PC-9 (cell line): ENCODE measurements around the gene DOCK2. TPM values are rescaled to one million over a fixed set of nuclear protein-coding genes. Genes with fewer than 3 reads are reported as not detected.

Experiments used
- BruUV-seq: library from RNA; stranded (reverse); fragments of 400-500 nt; replicated peaks from 2 replicates; lab custom pipeline; 2021; lab: Mats Ljungman, UMichigan
- CTCF ChIA-PET: fragments of 300-600 bp; sonication (Branson Sonifier 250); formaldehyde crosslinking; loops from one replicate; lab custom pipeline; 2022; ENCODE audit warnings: antibody characterized with exemption; lab: Charles Lee
- POLR2A ChIA-PET: fragments of 300-600 bp; sonication (Branson Sonifier 250); formaldehyde crosslinking; loops from one replicate; lab custom pipeline; 2022; ENCODE audit warnings: antibody characterized with exemption; ENCODE audit not compliant: unreplicated experiment; lab: Charles Lee
- DNase-seq, 2 experiments: peaks; one replicate each; pipeline versions ENCODE4 v3.0.0 to v3.0.0-alpha.2; 2015 to 2022; ENCODE audit warnings: mixed read lengths in 1 of 2
- H2AFZ ChIP-seq: fragments of 200-600 bp; sonication (generic); 2 replicates; pipeline ENCODE4 v1.8.1; 2017; ENCODE audit warnings: antibody characterized with exemption
- H3F3A ChIP-seq: fragments of 200-600 bp; sonication (generic); 2 replicates; pipeline ENCODE4 v1.8.1; 2017; ENCODE audit warnings: antibody characterized with exemption, mild to moderate bottlenecking, low read depth; ENCODE audit not compliant: insufficient read depth
- H3K27ac ChIP-seq: fragments of 200-600 bp; sonication (generic); 2 replicates; pipeline ENCODE4 v1.6.1; 2016; ENCODE audit warnings: mixed run types
- H3K27me3 ChIP-seq: fragments of 200-600 bp; sonication (generic); 2 replicates; pipeline ENCODE4 v1.6.1; 2016; ENCODE audit warnings: low read depth, mixed run types; ENCODE audit not compliant: insufficient read depth
- H3K36me3 ChIP-seq: fragments of 200-600 bp; sonication (generic); 2 replicates; pipeline ENCODE4 v1.6.1; 2016; ENCODE audit warnings: low read depth, mixed run types
- H3K4me1 ChIP-seq: fragments of 200-600 bp; sonication (generic); replicated peaks from 2 replicates; pipeline ENCODE4 v1.6.1; 2016; ENCODE audit warnings: mixed run types; ENCODE audit not compliant: insufficient read depth
- H3K4me2 ChIP-seq: fragments of 200-600 bp; sonication (generic); 2 replicates; pipeline ENCODE4 v1.6.1; 2017; ENCODE audit warnings: mixed run types
- H3K4me3 ChIP-seq: fragments of 200-600 bp; sonication (generic); 2 replicates; pipeline ENCODE4 v1.6.1; 2016; ENCODE audit warnings: mixed run types
- H3K79me2 ChIP-seq: fragments of 200-600 bp; sonication (generic); 2 replicates; pipeline ENCODE4 v1.6.1; 2017; ENCODE audit warnings: low read depth, mixed run types
- H3K9me2 ChIP-seq: fragments of 200-600 bp; sonication (generic); 2 replicates; pipeline ENCODE4 v1.8.1; 2017; ENCODE audit warnings: mild to moderate bottlenecking; ENCODE audit not compliant: insufficient read depth
- H3K9me3 ChIP-seq: fragments of 200-600 bp; sonication (generic); 2 replicates; pipeline ENCODE4 v1.8.1; 2016; ENCODE audit warnings: low read depth; ENCODE audit not compliant: insufficient read depth
- H4K20me1 ChIP-seq: fragments of 200-600 bp; sonication (generic); 2 replicates; pipeline ENCODE4 v1.8.1; 2017; ENCODE audit not compliant: insufficient read depth
- CTCF ChIP-seq: fragments of 200-600 bp; sonication (generic); conservative IDR thresholded peaks from 2 replicates; pipeline ENCODE4 v1.6.1; 2017; ENCODE audit warnings: mixed run types, antibody characterized with exemption, mild to moderate bottlenecking, moderate library complexity
- EZH2 ChIP-seq: fragments of 200-600 bp; sonication (generic); IDR thresholded peaks from 2 replicates; pipeline ENCODE4 v1.8.0; 2017; ENCODE audit warnings: antibody characterized with exemption, low read depth
- intact Hi-C: fragments of 100-400 bp; cut with micrococcal nuclease; formaldehyde crosslinking; loops from one replicate; pipeline ENCODE4 v1.10.0; 2022; ENCODE audit not compliant: unreplicated experiment
- total RNA-seq: library from RNA; stranded (reverse); gene quantifications from 2 replicates; pipeline ENCODE4 v1.2.3, GENCODE V29; 2021

Gene DOCK2
- total RNA-seq, 1 experiment from 2014 or later = 0.41 TPM

- TF ChIP-seq EZH2 (no peak), CTCF (no peak)
- BruUV-seq = no TSS peak
- Histone ChIP-seq H3K27me3 (no peaks in the 10 kb centered on the region), H2AFZ (no peak overlapping the region), H3K4me2 (no peak overlapping the region), H3F3A (no peaks in the 10 kb centered on the region), H4K20me1 (no peaks in the 10 kb centered on the region), H3K79me2 (no peaks in the 10 kb centered on the region), H3K9me2 (no peaks in the 10 kb centered on the region), H3K9me3 (no peaks in the 10 kb centered on the region), H3K4me3 (no peak overlapping the region), H3K4me1 (peaks cover 7% of the 10 kb centered on the region; the same call in 1 of the 2 replicates), H3K27ac (no peak overlapping the region), H3K36me3 (no peaks in the 10 kb centered on the region)
- intact Hi-C loops = no loop called here
- ChIA-PET POLR2A (no interaction called here), CTCF (no interaction called here)
- no peak for DNase-seq
Observed at GRCh38 chr5:169861433-169861832, 224.4 kb downstream of the DOCK2 start.

GRCh38 chr5:169861934-169862333 is 224.9 kb downstream of the DOCK2 start:
- no peaks in the 10 kb centered on the region for H3K9me3 ChIP-seq
- H2AFZ ChIP-seq = no peak overlapping the region
- H3K27me3 ChIP-seq = no peaks in the 10 kb centered on the region
- no peaks in the 10 kb centered on the region for H3F3A ChIP-seq
- no peak overlapping the region for H3K4me3 ChIP-seq
- BruUV-seq = no TSS peak
- no peaks in the 10 kb centered on the region for H3K36me3 ChIP-seq
- TF ChIP-seq EZH2 = no peak
- no peak for TF ChIP-seq CTCF
- DNase-seq = no peak
- H3K9me2 ChIP-seq = no peaks in the 10 kb centered on the region
- peaks cover 2% of the 10 kb centered on the region; the same call in 1 of the 2 replicates for H3K4me1 ChIP-seq
- H3K79me2 ChIP-seq = no peaks in the 10 kb centered on the region
- CTCF ChIA-PET = no interaction called here
- no peak overlapping the region for H3K27ac ChIP-seq
- H3K4me2 ChIP-seq = no peak overlapping the region
- POLR2A ChIA-PET = no interaction called here
- no peaks in the 10 kb centered on the region for H4K20me1 ChIP-seq
- intact Hi-C loops = no loop called here

- Histone ChIP-seq H3K27ac (no peak overlapping the region), H3K79me2 (no peaks in the 10 kb centered on the region), H3K9me2 (no peaks in the 10 kb centered on the region), H3K36me3 (no peaks in the 10 kb centered on the region), H3K9me3 (no peaks in the 10 kb centered on the region), H2AFZ (no peak overlapping the region), H3K27me3 (no peaks in the 10 kb centered on the region), H3K4me2 (no peak overlapping the region), H3K4me1 (no peaks in the 10 kb centered on the region), H3F3A (no peaks in the 10 kb centered on the region), H3K4me3 (no peak overlapping the region), H4K20me1 (no peaks in the 10 kb centered on the region)
- CTCF ChIA-PET = no interaction called here
- BruUV-seq = no TSS peak
- intact Hi-C loops = no loop called here
- no peak for TF ChIP-seq EZH2
- TF ChIP-seq CTCF = no peak
- DNase-seq = no peak
- POLR2A ChIA-PET = no interaction called here
Observed at GRCh38 chr5:169862391-169862811, 225.3 kb downstream of the DOCK2 start.
